COLO829 (cell line): ENCODE data around the gene GID4.

Experiments
- DNase-seq: peaks from one replicate; pipeline ENCODE4 v3.0.0; 2012; ENCODE audit warnings: low spot score

GID4 gene

GRCh38 chr17:18044609-18045008, 5.4 kb downstream of the GID4 start:
- DNase-seq = no peak

DNA sequence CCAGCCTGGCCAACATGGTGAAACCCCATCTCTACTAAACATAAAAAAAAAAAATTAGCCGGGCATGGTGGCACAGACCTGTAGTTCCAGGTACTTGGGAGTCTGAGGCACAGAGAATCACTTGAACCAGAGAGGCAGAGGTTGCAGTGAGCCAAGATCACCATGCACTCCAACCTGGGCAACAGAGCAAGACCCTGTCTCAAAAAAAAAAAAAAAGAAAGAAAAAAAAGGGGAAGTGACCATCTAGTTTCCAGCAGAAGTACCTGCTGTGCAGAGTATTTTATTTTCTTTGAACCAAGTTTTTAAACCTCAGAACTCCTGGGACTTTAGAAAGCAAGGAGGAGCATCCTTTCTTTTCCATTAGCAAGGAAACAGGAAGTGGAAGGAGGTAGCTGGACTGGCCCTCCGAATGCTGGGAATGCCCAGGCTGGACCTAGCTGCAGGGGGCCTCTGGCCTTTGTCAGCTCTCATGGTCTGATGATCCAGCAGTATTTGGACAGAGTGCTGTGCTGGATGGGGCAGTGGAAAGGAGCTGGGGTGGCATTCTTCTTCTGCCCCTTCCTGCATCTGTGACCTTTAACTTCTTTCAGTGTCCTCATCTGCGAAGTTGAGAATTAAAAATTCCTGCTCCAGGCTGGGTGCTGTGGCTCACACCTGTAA, 6.6 kb downstream of the GID4 start:
- no peak for DNase-seq

GRCh38 chr17:18055597-18055996, 16.4 kb downstream of the GID4 start:
- no peak for DNase-seq

- no peak for DNase-seq
Measured at GRCh38 chr17:18056214-18056613, 17.0 kb downstream of the GID4 start.

- no peak for DNase-seq
Measured at GRCh38 chr17:18059283-18059682, 20.1 kb downstream of the GID4 start.

- DNase-seq = no peak
Measured at GRCh38 chr17:18064053-18064452, 24.8 kb downstream of the GID4 start.

GRCh38 chr17:18065546-18065945, 26.3 kb downstream of the GID4 start:
- DNase-seq = no peak

DNA sequence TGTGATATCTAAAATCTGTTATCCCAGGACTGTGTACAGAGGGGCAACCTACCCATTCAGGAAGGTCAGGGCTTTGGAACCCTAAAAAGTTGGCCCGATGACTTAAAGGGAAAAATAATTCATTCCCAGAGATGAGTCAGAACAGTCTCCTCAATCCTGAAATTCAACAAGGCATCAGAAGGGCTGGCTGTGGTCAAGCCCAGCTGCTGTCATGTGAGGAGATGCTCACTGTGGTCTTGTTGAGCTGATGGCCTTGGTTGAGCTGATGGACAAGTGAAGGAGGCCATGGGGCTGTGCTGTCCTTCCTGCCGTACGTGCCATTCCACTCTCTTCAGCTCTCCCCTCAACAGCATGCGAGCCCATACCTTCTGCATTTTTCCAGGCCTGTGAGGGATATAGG, 27.7 kb downstream of the GID4 start:
- no peak for DNase-seq

- no peak for DNase-seq
Measured at GRCh38 chr17:18069101-18069500, 29.9 kb downstream of the GID4 start.

GRCh38 chr17:18070861-18071340, 31.7 kb downstream of the GID4 start:
- peak; percentile 66 for DNase-seq

GRCh38 chr17:18071751-18072150, 32.5 kb downstream of the GID4 start:
- DNase-seq = no peak

GRCh38 chr17:18074566-18075272, 35.5 kb downstream of the GID4 start:
- no peak for DNase-seq

DNA sequence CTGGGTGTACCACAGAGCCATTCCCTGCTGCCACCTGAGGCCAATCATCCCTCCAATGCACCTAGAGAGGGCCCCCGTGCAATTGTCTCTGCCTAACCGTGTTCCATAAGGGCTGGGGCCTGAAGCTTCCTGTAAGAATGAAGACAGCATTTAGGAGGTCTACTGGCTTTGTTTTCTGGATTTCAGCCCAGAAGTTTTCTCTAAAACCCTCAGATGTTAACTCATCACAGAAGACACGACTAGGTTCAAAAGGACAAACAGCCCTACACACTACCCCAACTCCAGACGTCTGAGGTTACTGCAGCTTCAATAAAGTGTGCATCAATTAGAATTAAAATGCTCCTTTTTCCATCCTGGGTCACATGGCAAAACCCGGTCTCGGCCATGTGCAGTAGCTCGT, 37.7 kb downstream of the GID4 start:
- DNase-seq = no peak

DNA sequence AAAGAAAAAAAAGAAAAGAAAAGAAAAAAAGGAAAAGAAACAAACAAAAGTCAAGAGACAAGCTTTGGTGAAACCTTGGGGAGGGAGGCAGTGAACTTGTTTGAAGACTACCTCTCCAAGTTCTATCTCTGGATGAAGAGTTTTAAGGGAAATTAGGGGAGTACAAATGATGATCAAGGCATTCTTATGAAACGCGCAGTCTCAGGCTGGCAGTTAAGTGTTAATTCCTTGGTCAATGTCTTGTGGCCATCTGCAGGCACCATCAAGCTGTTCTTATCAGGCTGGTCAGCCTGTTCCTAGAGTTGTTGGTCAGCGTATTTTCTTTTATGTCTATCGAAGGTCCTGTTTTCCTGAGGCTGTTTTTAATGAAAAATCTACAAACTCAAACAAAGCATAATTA, 40.3 kb downstream of the GID4 start:
- no peak for DNase-seq

DNA sequence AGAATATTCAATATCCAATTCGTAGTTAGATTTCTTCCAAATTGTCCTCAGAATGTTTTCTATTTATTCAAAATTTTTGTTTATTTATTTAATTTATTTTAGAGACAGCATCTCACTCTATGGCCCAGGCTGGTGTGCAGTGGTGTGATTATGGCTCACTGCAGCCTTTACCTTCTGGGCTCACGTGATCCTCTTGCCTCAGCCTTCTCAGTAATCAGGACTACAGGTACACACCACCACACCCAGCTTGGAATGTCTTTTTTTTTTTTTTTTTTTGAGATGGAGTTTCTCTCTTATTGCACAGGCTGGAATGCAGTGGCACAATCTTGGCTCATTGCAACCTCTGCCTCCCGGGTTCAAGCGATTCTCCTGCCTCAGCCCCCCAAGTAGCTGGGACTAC, 45.0 kb downstream of the GID4 start:
- DNase-seq = no peak

GRCh38 chr17:18087610-18088491, 48.6 kb downstream of the GID4 start, which contains the start of gene DRG2:
Gene DRG2 (plus strand): TSS chr17:18087948. CDS start chr17:18088024, 76 bp downstream.
- peak; percentile 93 for DNase-seq

DNA sequence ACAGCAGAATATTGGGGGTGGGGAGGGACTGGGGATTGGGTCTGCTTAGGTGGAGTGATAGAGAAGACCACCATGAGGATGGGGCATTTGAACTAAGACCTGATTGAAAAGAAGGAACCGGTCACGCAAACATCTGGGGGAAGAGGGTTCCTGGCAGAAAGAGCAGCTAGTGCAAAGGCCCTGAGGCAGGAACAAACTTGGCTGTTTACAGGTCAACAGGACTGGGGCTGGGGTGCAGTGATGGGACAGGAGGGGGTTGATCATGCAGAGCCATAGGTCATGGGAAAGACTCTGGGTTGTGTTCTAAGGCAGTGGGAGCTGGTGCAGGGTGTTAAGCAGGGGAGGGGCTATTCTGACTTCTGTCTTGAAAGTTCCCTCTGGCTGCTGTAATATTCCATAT, 50.4 kb downstream of the GID4 start:
- DNase-seq = no peak

DNA sequence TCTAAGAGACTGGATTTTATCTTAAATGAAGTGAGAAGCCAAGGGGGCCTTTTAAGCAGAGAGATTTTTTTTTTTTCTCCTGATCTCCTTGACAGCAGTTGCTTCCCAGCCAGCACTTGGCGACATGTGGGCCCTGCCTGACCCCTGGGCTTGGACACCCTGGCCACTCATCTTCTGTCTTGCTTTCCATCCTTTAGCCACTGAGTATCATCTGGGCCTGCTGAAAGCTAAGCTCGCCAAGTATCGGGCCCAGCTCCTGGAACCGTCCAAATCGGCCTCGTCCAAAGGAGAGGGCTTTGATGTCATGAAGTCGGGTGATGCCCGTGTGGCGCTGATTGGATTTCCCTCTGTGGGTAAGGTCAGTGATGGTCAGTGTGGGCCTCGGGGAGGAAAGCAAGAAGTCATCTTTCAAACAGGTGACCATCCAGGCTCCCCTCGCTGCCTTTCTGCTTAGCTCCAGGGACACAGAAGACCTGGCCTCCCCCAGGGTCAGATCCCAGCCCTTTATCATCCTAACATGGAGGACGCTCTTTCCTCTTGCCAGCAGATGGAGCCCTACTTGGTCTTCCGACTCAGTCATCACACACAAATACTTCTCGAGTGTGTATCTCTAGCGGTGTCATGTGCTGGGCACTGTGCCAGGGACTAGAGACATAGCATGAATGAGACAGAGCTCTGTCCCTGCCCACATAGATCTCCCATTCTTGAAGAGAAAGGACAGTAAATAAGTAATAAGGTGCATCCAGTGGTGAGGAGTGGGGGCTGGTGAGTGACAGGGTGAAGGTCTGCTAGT, 54.6 kb downstream of the GID4 start:
- DNase-seq = peak; percentile 32

DNA sequence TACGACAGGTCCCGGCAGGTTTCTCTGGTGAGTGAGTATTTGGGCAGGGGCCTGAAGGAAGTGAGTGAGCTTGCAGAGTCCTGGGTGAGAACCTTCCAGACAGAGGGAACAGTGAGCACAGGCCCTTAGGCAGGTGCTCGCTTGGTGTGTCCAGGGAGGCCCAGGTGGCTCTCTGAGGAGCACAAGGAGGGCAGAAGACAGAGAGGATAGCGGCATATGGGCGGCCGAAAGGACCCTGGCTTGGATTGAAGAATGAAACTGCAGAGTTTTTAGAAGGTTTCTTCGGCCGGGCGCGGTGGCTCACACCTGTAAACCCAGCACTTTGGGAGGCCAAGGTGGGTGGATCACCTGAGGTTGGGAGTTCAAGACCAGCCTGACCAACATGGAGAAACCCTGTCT, 55.2 kb downstream of the GID4 start:
- DNase-seq = no peak

DNA sequence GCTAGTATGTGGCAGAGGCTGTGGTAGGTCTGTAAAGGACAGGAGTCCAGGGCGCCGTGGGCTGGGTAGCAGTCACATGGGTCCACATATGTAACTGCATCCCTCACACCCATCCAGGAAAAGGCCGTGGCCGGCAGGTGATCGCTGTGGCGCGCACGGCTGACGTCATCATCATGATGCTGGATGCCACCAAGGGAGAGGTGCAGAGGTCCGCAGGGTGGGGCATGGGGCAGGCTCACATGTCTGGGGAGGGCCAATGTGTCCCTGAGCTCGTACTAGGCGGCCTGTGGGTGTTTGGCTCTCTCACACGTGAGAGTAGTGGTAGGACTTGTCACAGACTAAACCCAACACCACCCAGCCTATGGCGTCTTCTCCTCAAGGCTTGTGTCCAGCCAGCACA, 60.3 kb downstream of the GID4 start:
- no peak for DNase-seq

- DNase-seq = no peak
Measured at GRCh38 chr17:18100616-18101015, 61.4 kb downstream of the GID4 start.

- no peak for DNase-seq
Measured at GRCh38 chr17:18101828-18102227, 62.6 kb downstream of the GID4 start.
